ENCODE data around the gene DET1.

DET1 gene

GRCh38 chr15:88546248-88547129, at the start of gene DET1:
TSS of gene DET1 (minus strand) at chr15:88546681. CDS start at chr15:88531705, 14,976 bp downstream.
- Histone ChIP-seq H2AFZ (ENCODE audit: low read depth, low read length) (peak within 1 kb of the TSS; percentile 86), H3K4me1 (ENCODE audit: insufficient read depth, low read length) (no peaks in the 10 kb centered on the region), H3K27me3 (ENCODE audit: insufficient read depth, low read length) (no peaks in the 10 kb centered on the region), H3K9me3 (ENCODE audit: low read length) (no peaks in the 10 kb centered on the region), H3K36me3 (ENCODE audit: insufficient read depth, low read length) (peaks cover 12% of the 10 kb centered on the region), H3K4me3 (ENCODE audit: low read length) (peak within 1 kb of the TSS; percentile 94)

GRCh38 chr15:88591384-88591783, 44.9 kb upstream of the DET1 start:
- Histone ChIP-seq H3K4me1 (ENCODE audit: insufficient read depth, low read length) (no peaks in the 10 kb centered on the region), H3K9me3 (ENCODE audit: low read length) (no peaks in the 10 kb centered on the region), H3K4me3 (ENCODE audit: low read length) (no peak overlapping the region), H2AFZ (ENCODE audit: low read depth, low read length) (no peak overlapping the region), H3K36me3 (ENCODE audit: insufficient read depth, low read length) (no peaks in the 10 kb centered on the region), H3K27me3 (ENCODE audit: insufficient read depth, low read length) (no peaks in the 10 kb centered on the region)

GRCh38 chr15:88590759-88591158, 44.3 kb upstream of the DET1 start:
- H3K36me3 ChIP-seq (ENCODE audit: insufficient read depth, low read length) = no peaks in the 10 kb centered on the region
- H2AFZ ChIP-seq (ENCODE audit: low read depth, low read length) = no peak overlapping the region
- no peaks in the 10 kb centered on the region for H3K4me1 ChIP-seq (ENCODE audit: insufficient read depth, low read length)
- H3K9me3 ChIP-seq (ENCODE audit: low read length) = no peaks in the 10 kb centered on the region
- no peaks in the 10 kb centered on the region for H3K27me3 ChIP-seq (ENCODE audit: insufficient read depth, low read length)
- H3K4me3 ChIP-seq (ENCODE audit: low read length) = no peak overlapping the region

- H3K36me3 ChIP-seq (ENCODE audit: insufficient read depth, low read length) = no peaks in the 10 kb centered on the region
- H3K4me1 ChIP-seq (ENCODE audit: insufficient read depth, low read length) = no peaks in the 10 kb centered on the region
- H3K27me3 ChIP-seq (ENCODE audit: insufficient read depth, low read length) = no peaks in the 10 kb centered on the region
- H3K4me3 ChIP-seq (ENCODE audit: low read length) = no peak overlapping the region
- no peak overlapping the region for H2AFZ ChIP-seq (ENCODE audit: low read depth, low read length)
- no peaks in the 10 kb centered on the region for H3K9me3 ChIP-seq (ENCODE audit: low read length)
Observed at GRCh38 chr15:88586401-88587162, 40.1 kb upstream of the DET1 start.

- Histone ChIP-seq H3K27me3 (ENCODE audit: insufficient read depth, low read length) (no peaks in the 10 kb centered on the region), H3K4me1 (ENCODE audit: insufficient read depth, low read length) (no peaks in the 10 kb centered on the region), H2AFZ (ENCODE audit: low read depth, low read length) (no peak overlapping the region), H3K4me3 (ENCODE audit: low read length) (no peak overlapping the region), H3K36me3 (ENCODE audit: insufficient read depth, low read length) (no peaks in the 10 kb centered on the region), H3K9me3 (ENCODE audit: low read length) (no peaks in the 10 kb centered on the region)
Observed at GRCh38 chr15:88580532-88580931, 34.1 kb upstream of the DET1 start.

GRCh38 chr15:88579322-88579721, 32.8 kb upstream of the DET1 start:
- Histone ChIP-seq H3K36me3 (ENCODE audit: insufficient read depth, low read length) (no peaks in the 10 kb centered on the region), H3K4me3 (ENCODE audit: low read length) (no peak overlapping the region), H2AFZ (ENCODE audit: low read depth, low read length) (no peak overlapping the region), H3K4me1 (ENCODE audit: insufficient read depth, low read length) (peaks cover 10% of the 10 kb centered on the region), H3K27me3 (ENCODE audit: insufficient read depth, low read length) (no peaks in the 10 kb centered on the region), H3K9me3 (ENCODE audit: low read length) (no peaks in the 10 kb centered on the region)

- peaks cover 12% of the 10 kb centered on the region for H3K4me1 ChIP-seq (ENCODE audit: insufficient read depth, low read length)
- peaks cover 9% of the 10 kb centered on the region for H3K27me3 ChIP-seq (ENCODE audit: insufficient read depth, low read length)
- H3K4me3 ChIP-seq (ENCODE audit: low read length) = no peak overlapping the region
- H2AFZ ChIP-seq (ENCODE audit: low read depth, low read length) = peak overlapping the region; percentile 59
- no peaks in the 10 kb centered on the region for H3K9me3 ChIP-seq (ENCODE audit: low read length)
- no peaks in the 10 kb centered on the region for H3K36me3 ChIP-seq (ENCODE audit: insufficient read depth, low read length)
Observed at GRCh38 chr15:88574655-88575054, 28.2 kb upstream of the DET1 start.

- peaks cover 9% of the 10 kb centered on the region for H3K27me3 ChIP-seq (ENCODE audit: insufficient read depth, low read length)
- no peaks in the 10 kb centered on the region for H3K36me3 ChIP-seq (ENCODE audit: insufficient read depth, low read length)
- H3K4me3 ChIP-seq (ENCODE audit: low read length) = no peak overlapping the region
- peaks cover 12% of the 10 kb centered on the region for H3K4me1 ChIP-seq (ENCODE audit: insufficient read depth, low read length)
- H2AFZ ChIP-seq (ENCODE audit: low read depth, low read length) = peak overlapping the region; percentile 59
- no peaks in the 10 kb centered on the region for H3K9me3 ChIP-seq (ENCODE audit: low read length)
Observed at GRCh38 chr15:88574077-88574476, 27.6 kb upstream of the DET1 start.

- Histone ChIP-seq H2AFZ (ENCODE audit: low read depth, low read length) (no peak overlapping the region), H3K27me3 (ENCODE audit: insufficient read depth, low read length) (peaks cover 19% of the 10 kb centered on the region), H3K36me3 (ENCODE audit: insufficient read depth, low read length) (no peaks in the 10 kb centered on the region), H3K4me3 (ENCODE audit: low read length) (no peak overlapping the region), H3K4me1 (ENCODE audit: insufficient read depth, low read length) (peaks cover 12% of the 10 kb centered on the region), H3K9me3 (ENCODE audit: low read length) (no peaks in the 10 kb centered on the region)
Observed at GRCh38 chr15:88571852-88572259, 25.4 kb upstream of the DET1 start.

- H3K36me3 ChIP-seq (ENCODE audit: insufficient read depth, low read length) = no peaks in the 10 kb centered on the region
- H2AFZ ChIP-seq (ENCODE audit: low read depth, low read length) = no peak overlapping the region
- H3K4me3 ChIP-seq (ENCODE audit: low read length) = no peak overlapping the region
- H3K4me1 ChIP-seq (ENCODE audit: insufficient read depth, low read length) = peaks cover 12% of the 10 kb centered on the region
- H3K27me3 ChIP-seq (ENCODE audit: insufficient read depth, low read length) = peaks cover 19% of the 10 kb centered on the region
- no peaks in the 10 kb centered on the region for H3K9me3 ChIP-seq (ENCODE audit: low read length)
Observed at GRCh38 chr15:88571153-88571851, 24.8 kb upstream of the DET1 start.

GRCh38 chr15:88568589-88568988, 22.1 kb upstream of the DET1 start:
- Histone ChIP-seq H3K36me3 (ENCODE audit: insufficient read depth, low read length) (no peaks in the 10 kb centered on the region), H3K9me3 (ENCODE audit: low read length) (no peaks in the 10 kb centered on the region), H3K4me1 (ENCODE audit: insufficient read depth, low read length) (no peaks in the 10 kb centered on the region), H3K4me3 (ENCODE audit: low read length) (no peak overlapping the region), H3K27me3 (ENCODE audit: insufficient read depth, low read length) (peaks cover 19% of the 10 kb centered on the region), H2AFZ (ENCODE audit: low read depth, low read length) (no peak overlapping the region)

GRCh38 chr15:88564741-88565140, 18.3 kb upstream of the DET1 start:
- Histone ChIP-seq H3K36me3 (ENCODE audit: insufficient read depth, low read length) (no peaks in the 10 kb centered on the region), H3K4me1 (ENCODE audit: insufficient read depth, low read length) (no peaks in the 10 kb centered on the region), H3K9me3 (ENCODE audit: low read length) (no peaks in the 10 kb centered on the region), H3K27me3 (ENCODE audit: insufficient read depth, low read length) (peaks cover 11% of the 10 kb centered on the region), H2AFZ (ENCODE audit: low read depth, low read length) (no peak overlapping the region), H3K4me3 (ENCODE audit: low read length) (no peak overlapping the region)

GRCh38 chr15:88563638-88564037, 17.2 kb upstream of the DET1 start:
- Histone ChIP-seq H3K9me3 (ENCODE audit: low read length) (no peaks in the 10 kb centered on the region), H3K27me3 (ENCODE audit: insufficient read depth, low read length) (peaks cover 7% of the 10 kb centered on the region), H2AFZ (ENCODE audit: low read depth, low read length) (no peak overlapping the region), H3K4me1 (ENCODE audit: insufficient read depth, low read length) (no peaks in the 10 kb centered on the region), H3K4me3 (ENCODE audit: low read length) (no peak overlapping the region), H3K36me3 (ENCODE audit: insufficient read depth, low read length) (no peaks in the 10 kb centered on the region)

Measured in neuron (in vitro differentiated cells).